K562 (cell line): ENCODE measurements around the gene RER1. TPM values are rescaled to one million over a fixed set of nuclear protein-coding genes. Genes with fewer than 3 reads are reported as not detected.
A peak's percentile ranks its signal among the peaks of the same experiment; 100 is the strongest.

Experiments used
- CEBPG ChIP-seq, 3 experiments: fragments of 200-800 bp in 1 of 3; sonication (Bioruptor generic) in 1 of 3; sonication (generic) in 1 of 3; formaldehyde crosslinking in 1 of 3; IDR thresholded peaks in 2 of 3; conservative IDR thresholded peaks in 1 of 3; 2 replicates each; pipeline versions ENCODE4 v1.6.1 to v1.8.0; 2016 to 2022; ENCODE audit warnings: missing compliant biosample characterization in 2 of 3, missing genetic modification characterization in 2 of 3, mild to moderate bottlenecking in 1 of 3, missing genetic modification reagents in 1 of 3
- FOS ChIP-seq: IDR thresholded peaks from 3 replicates; pipeline ENCODE4 v1.6.1; 2011; ENCODE audit not compliant: insufficient read length; ENCODE audit errors: extremely low read depth
- GATA2 ChIP-seq: sonication (generic); formaldehyde crosslinking; IDR thresholded peaks from 2 replicates; pipeline ENCODE4 v1.4.0; 2020; ENCODE audit warnings: mild to moderate bottlenecking, missing genetic modification reagents
- GTF2A2 ChIP-seq: IDR thresholded peaks from 2 replicates; pipeline ENCODE4 v1.6.1; 2016; ENCODE audit warnings: mild to moderate bottlenecking, missing genetic modification characterization, missing compliant biosample characterization
- HNRNPLL ChIP-seq: fragments of 200-400 bp; formaldehyde crosslinking; IDR thresholded peaks from 2 replicates; pipeline ENCODE4 v1.6.1; 2017; ENCODE audit warnings: low read length, low read depth, mild to moderate bottlenecking; ENCODE audit not compliant: poor library complexity, severe bottlenecking
- JUNB ChIP-seq: fragments of 450-650 bp; formaldehyde crosslinking; conservative IDR thresholded peaks from 2 replicates; pipeline ENCODE4 v1.4.0; 2020; ENCODE audit warnings: mild to moderate bottlenecking
- MAZ ChIP-seq, 2 experiments: fragments of 450-650 bp in 1 of 2; sonication (generic) in 1 of 2; formaldehyde crosslinking; IDR thresholded peaks in 1 of 2; conservative IDR thresholded peaks in 1 of 2; 2 replicates each; pipeline versions ENCODE4 v1.4.0 to v1.5.0; 2020; ENCODE audit warnings: mild to moderate bottlenecking in 1 of 2, missing genetic modification reagents in 1 of 2
- PHB ChIP-seq: fragments of 250-450 bp; sonication (Bioruptor Pico); IDR thresholded peaks from 2 replicates; pipeline ENCODE4 v1.5.0; 2021
- PHB2 ChIP-seq: fragments of 450-650 bp; IDR thresholded peaks from 2 replicates; pipeline ENCODE4 v1.6.1; 2017; ENCODE audit warnings: low read depth
- POLR2AphosphoS2 ChIP-seq: IDR thresholded peaks from 2 replicates; pipeline ENCODE4 v1.6.1; 2012; ENCODE audit warnings: low read length, improper control_type of control experiment
- PRDM10 ChIP-seq: fragments of 450-650 bp; IDR thresholded peaks from 2 replicates; pipeline ENCODE4 v1.6.1; 2018; ENCODE audit not compliant: partially characterized antibody
- SRSF7 ChIP-seq: fragments of 200-400 bp; formaldehyde crosslinking; optimal IDR thresholded peaks from 2 replicates; pipeline ENCODE3; 2017; ENCODE audit warnings: mild to moderate bottlenecking, low read depth, low read length
- STAT5A ChIP-seq: IDR thresholded peaks from 2 replicates; pipeline ENCODE4 v1.6.1; 2012; ENCODE audit warnings: low read length, inconsistent platforms, borderline replicate concordance
- ZC3H11A ChIP-seq: IDR thresholded peaks from 2 replicates; pipeline ENCODE4 v1.6.1; 2012; ENCODE audit warnings: low read depth, low read length, improper control_type of control experiment
- ZNF140 ChIP-seq: fragments of 250-450 bp; sonication (Bioruptor Pico); IDR thresholded peaks from 2 replicates; pipeline ENCODE4 v1.8.0; 2021; ENCODE audit warnings: moderate library complexity, mild to moderate bottlenecking, inconsistent platforms
- ZNF609 ChIP-seq: sonication (generic); formaldehyde crosslinking; IDR thresholded peaks from 2 replicates; pipeline ENCODE4 v1.8.1; 2023; ENCODE audit warnings: missing genetic modification reagents, mild to moderate bottlenecking, borderline replicate concordance
- ZNF766 ChIP-seq: fragments of 200-800 bp; sonication (Bioruptor generic); conservative IDR thresholded peaks from 2 replicates; pipeline ENCODE4 v1.6.1; 2016; ENCODE audit warnings: missing genetic modification characterization, missing compliant biosample characterization
- polyA plus RNA-seq, 8 experiments: library from polyadenylated mRNA; depleted of rRNA in 4 of 8; stranded (reverse) in 5 of 8; unstranded in 3 of 8; fragments of >200 nt; fragmentation: Nextera tagmentation in 2 of 8; fragmentation: Illumina TruSeq in 1 of 8; extraction: Ambion mirVana in 2 of 8; extraction: Trizol in 1 of 8; gene quantifications; 2 replicates each; pipeline versions ENCODE4 v1.2.1 to v1.2.3, GENCODE V29; 2011 to 2014; ENCODE audit warnings: inconsistent platforms in 1 of 8, missing spikeins in 1 of 8
- total RNA-seq, 7 experiments: library from RNA; depleted of rRNA in 6 of 7; stranded (reverse); fragments of >200 nt in 6 of 7; fragmentation: Illumina TruSeq in 2 of 7; extraction: Trizol in 2 of 7; gene quantifications; 2 replicates each; pipeline versions ENCODE4 v1.2.1 to v1.2.3, GENCODE V29; 2011 to 2021; ENCODE audit warnings: low replicate concordance in 1 of 7

RER1 gene
- total and polyA plus RNA-seq, 9 of the 15 experiments (the other 6 are each of a cell fraction or from before 2014, with no cell fraction given): 19.6 to 354 (median 183) TPM

GRCh38 chr1:2391041-2391930, at the start of gene RER1, which contains the start of gene MORN1 (continued):
- TF ChIP-seq SRSF7 (no peak), ZNF140 (CRISPR knock-in tag) (no peak), GATA2 (CRISPR knock-in tag) (no peak), PHB2 (no peak), FOS (peak; percentile 29), ZNF609 (CRISPR knock-in tag) (0 out of 2 replicates have a peak, but pooled peaks have one; percentile 12), MAZ (CRISPR knock-in tag; conservative IDR thresholded peaks at IDR 0.05 in 1 of 2, IDR thresholded peaks at IDR 0.05 in 1 of 2) (peak; percentile 95 to 97), ZC3H11A (no peak), CEBPG (CRISPR knock-in tag; IDR thresholded peaks at IDR 0.05) (peak; percentile 36; the same call in 1 of the 2 replicates), CEBPG (tag; conservative IDR thresholded peaks at IDR 0.05 in 1 of 2, IDR thresholded peaks at IDR 0.05 in 1 of 2) (no peak), ZNF766 (CRISPR knock-in tag) (no peak), JUNB (CRISPR knock-in tag) (no peak), STAT5A (no peak), HNRNPLL (peak; percentile 94), GTF2A2 (tag) (no peak), POLR2AphosphoS2 (no peak; the same call in 1 of the 2 replicates), PRDM10 (peak; percentile 41), PHB (0 out of 2 replicates have a peak, but pooled peaks have one; percentile 25)
